Activated CD4-positive, alpha-beta T cell treated with anti-CD3 and anti-CD28 coated beads for 48 hours (primary cell): ENCODE measurements around the gene VSTM4.

Source experiments
- DNase-seq: peaks from one replicate; pipeline ENCODE4 v3.0.0-alpha.2; 2020

Gene VSTM4

DNA sequence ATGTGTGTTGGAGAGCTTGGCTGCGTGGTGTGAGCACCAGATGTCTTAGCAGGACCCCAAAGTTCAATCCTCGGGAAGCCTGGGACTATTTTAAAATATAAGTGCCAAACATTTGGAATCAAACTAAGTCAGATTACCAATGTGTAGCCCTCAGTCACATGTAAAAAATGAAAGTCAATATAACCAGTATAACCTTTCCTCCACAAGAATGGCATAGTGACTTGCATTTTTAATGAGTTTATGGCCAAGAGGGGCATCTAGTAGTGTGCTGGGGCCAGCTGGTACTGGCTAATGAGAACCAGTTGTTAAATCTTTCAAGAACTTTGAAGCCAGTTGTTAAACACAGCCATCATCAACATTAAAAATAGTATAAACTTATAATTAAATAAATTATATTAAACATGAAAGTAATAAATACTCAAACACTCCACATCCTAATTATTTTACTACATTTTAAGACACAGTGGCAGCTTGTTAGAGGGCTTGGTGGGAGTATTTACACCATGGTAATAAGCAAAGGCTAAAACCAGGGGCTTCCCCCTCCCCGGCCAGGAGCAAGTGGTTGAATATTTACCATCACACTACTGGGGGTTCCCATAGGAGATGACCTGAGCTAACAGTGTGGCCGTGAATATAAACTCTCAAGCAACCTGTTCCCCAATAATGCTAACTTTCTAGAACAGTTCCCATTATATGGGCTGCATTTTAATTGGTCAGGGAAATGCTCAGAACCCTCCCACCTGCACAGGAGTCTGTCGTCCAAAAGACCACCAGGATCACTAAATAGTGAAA is 26.4 kb upstream of the VSTM4 start:
- no peak for DNase-seq

DNA sequence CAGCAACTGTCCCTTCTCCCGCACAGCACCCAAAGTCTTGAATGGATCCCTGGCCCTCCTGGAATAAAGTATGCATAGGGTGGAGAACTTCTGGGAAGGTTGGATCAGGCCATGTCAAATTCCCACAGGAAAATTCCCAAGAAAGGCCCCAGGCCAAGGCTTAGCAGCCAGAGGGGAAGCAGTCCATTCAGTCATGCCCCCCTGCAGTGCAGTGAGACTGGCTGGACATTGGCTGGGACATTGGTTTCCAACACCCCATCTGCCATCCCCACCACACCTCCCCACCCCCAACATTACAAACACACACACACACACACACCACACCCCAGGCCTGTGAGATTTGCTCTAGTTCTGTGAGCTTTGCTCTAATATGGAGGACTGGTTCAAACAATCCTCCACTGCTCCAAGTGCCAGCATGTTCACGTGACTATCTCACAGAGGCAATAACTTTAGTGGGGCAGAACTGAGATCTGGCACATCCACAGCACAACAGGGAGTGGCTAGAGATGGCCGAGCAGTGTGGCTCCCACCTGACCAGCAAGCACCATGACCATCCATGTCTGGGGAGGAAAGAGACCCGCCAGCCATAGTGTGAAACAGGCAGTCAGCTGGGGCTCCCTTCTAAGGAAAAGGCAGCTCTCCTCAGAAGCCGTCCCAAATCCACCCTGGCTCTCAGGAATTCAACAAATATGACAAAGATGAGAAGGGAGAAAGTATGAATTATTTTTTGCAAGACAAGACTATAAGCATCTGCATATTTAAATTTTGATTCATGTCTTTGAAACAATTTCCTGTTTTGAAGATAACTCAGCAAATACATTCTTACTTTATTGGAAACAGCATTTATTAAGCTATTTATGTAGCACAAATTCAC is 25.2 kb upstream of the VSTM4 start:
- DNase-seq = no peak

DNA sequence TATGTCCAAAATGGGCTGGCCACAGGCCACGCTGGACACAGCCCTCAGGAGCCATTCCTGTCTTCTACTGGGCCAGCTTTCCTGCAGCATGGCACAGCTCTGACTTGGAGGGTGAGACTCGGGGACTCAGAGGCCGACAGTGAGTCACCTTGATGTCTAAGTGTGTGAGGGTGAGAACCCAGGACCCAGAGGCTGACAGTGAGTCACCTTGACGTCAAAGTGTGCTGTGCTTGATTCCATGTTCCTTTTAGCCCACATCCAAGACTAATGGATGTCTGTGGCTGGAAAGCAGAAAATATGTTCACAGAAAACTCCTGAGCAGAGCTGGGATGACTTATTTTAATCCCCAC is 24.5 kb upstream of the VSTM4 start:
- no peak for DNase-seq

- no peak for DNase-seq
Measured at GRCh38 chr10:49139028-49139845, 23.9 kb upstream of the VSTM4 start.

DNA sequence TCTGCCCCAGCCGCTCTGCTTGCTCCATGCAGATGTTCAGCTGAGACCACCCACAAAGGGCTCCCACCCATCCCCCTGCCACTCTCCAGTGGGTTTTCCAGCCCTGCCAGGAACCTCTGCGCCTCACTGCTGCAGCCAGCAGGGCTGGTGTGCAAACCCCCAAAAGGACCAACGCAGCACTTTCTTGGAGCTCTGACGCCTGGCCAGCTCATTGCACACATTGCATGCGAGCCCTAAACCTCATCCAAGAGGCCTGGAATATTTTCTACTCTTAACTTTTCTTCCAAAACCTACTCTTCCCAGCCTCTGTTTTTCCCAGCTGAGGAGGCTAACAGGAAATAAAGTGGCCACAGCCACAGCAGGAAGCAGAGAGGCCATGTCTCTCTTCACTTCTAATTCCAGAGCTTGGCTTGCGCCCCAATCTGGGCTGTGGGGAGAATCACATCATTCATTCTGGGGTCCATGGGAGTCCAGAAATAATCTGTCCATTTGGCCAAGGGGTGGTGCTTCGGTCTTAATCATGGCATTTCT is 23.1 kb upstream of the VSTM4 start:
- DNase-seq = no peak

- no peak for DNase-seq
Measured at GRCh38 chr10:49136525-49136924, 21.2 kb upstream of the VSTM4 start.

DNA sequence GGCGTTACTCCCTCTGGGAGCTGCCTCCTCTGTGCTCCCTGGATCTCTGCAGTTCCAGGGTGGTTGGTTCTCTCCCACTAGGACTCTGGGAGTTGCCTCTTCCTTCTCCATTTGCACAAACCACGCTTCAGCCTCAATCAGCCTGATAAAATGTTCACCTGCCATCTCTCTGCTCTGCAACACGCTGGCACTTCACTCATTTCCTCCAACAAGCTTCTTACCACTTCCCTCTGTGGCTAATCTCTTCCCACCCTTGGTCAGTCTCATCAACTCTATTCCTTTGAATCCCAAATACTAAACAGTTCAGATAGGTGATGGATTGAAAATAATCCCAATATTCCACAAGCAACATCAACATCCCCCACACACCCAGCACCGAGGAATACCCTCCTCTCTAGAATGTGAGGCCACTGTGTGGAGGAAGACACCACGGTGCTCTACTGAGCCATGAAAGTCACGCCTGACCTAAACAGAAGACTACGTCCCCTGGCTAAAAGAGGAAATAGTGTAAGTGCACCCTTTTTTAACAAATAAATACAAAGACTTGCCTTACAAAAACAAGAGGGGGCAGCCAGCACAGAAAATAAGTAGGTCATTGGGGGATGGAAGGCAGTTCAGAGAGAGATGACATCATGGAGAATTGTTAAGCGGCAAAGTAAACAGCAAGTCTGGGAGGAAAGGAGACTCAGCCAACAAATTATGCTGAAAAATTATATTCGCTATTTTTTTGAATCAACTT is 20.4 kb upstream of the VSTM4 start:
- no peak for DNase-seq

DNA sequence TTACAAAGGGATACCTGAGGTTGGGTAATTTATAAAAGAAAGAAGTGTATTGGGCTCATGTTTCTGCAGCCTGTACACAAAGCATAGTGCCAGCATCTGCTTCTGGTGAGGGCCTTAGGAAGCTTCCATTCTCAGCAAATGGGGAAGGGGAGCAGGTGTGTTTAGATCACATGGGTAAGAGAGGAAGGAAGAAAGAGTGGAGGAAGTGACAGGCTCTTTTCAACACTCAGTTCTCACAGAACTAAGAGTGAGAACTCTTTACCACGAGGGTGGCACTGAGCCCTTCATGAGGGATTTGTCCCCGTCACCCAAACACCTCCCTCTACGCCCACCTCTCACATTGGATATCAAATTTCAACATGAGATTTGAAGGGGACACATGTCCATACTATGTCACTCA is 19.0 kb upstream of the VSTM4 start:
- DNase-seq = no peak

GRCh38 chr10:49133706-49134248 is 18.5 kb upstream of the VSTM4 start, which contains the start of gene FAM170B:
FAM170B (minus strand) TSS chr10:49134021; CDS start chr10:49133918, 103 bp downstream.
- DNase-seq = no peak

GRCh38 chr10:49132362-49132737 is 17.0 kb upstream of the VSTM4 start:
- no peak for DNase-seq

DNA sequence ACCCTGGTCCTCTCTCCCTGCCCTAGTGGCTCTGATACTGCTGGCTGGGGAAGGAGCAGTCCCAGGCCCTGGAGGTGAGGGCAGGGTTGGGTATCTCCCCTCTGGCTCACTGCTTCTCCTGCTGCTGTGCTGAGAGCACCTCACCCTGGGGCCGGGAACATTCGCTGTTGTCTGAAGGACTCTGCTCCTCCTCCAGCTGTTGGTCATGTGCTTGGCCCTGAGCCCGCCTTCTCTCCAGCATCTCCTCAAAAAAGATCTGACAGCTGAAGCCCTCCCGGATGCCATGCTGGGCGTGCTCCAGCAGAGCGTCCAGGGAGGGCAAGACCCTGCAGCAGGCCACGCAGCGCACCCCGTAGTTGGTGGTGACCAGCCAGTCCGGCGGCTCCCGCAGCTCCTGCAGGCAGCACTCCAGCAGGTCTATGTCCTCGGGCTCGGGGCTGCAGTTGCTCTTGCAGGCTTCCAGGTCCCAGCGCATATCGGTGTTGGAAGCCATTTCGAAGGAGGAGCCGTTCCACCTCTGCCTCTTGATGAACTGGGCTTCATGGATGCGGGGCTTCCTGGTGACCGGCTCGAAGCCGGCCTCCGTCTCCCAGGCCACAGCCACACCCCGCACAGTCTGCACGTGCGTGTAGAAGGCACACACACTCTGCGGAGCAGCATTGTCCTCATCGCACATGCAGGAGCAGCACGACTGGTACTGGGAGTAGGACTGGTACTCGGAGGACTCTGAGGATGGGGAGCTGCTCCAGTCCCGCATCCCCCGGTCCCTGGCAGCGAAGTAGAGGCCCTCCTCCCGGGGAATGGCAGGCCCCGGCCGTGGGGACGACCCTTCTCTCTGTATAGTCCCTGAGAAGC is 16.4 kb upstream of the VSTM4 start:
- DNase-seq = no peak

DNA sequence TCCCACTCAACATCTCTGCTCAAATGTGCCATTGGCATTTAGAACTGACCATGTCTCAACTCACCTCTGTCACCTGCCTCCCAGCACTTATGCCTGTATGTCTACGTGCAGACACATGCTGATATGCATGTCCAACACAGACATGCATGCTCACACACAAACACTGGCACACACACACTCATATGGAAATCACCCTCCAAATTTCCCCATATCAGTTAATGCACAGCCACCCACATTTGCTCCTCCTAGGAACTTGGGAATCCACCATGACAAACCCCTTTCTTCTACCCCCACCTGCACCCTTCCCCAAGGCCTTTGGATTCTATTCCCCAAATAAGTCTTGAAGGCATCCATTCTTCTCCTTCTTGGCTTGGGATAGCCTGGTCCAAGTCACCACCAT is 14.1 kb upstream of the VSTM4 start:
- no peak for DNase-seq

GRCh38 chr10:49128854-49129253 is 13.5 kb upstream of the VSTM4 start:
- no peak for DNase-seq

GRCh38 chr10:49123981-49124950 is 8.9 kb upstream of the VSTM4 start:
- DNase-seq = no peak

GRCh38 chr10:49120911-49121310 is 5.6 kb upstream of the VSTM4 start:
- no peak for DNase-seq

- DNase-seq = no peak
Measured at GRCh38 chr10:49119746-49120145, 4.4 kb upstream of the VSTM4 start.

DNA sequence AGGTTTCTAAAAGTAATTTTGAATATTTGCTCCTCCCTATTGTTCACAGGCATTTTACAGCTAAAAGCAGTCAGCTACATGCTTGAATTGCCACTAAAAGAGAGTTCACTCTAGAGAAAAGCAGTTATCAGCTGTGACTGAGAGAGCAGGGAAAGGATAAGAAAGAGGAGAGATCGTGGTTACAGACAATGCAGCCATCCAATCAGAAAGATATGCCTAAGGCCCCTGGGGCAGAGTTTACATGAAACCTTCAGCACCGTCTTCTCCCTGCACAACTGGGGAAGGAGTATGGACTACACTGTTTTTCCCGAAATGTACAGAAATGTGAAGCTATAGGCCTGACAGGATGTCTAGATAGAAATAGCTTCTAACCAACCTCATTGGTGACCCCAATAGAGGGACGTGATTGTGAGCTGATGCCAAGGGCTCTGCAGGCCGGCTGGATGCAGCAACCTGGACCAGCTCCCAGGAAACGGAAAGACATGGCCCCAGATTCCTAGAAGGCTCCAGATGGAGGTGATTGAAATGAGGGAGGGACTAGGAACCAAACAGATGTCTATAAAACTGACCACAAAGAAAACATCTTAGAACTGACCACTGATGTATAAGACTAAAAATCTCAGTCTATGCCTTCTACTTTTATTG is 3.2 kb upstream of the VSTM4 start:
- DNase-seq = no peak

DNA sequence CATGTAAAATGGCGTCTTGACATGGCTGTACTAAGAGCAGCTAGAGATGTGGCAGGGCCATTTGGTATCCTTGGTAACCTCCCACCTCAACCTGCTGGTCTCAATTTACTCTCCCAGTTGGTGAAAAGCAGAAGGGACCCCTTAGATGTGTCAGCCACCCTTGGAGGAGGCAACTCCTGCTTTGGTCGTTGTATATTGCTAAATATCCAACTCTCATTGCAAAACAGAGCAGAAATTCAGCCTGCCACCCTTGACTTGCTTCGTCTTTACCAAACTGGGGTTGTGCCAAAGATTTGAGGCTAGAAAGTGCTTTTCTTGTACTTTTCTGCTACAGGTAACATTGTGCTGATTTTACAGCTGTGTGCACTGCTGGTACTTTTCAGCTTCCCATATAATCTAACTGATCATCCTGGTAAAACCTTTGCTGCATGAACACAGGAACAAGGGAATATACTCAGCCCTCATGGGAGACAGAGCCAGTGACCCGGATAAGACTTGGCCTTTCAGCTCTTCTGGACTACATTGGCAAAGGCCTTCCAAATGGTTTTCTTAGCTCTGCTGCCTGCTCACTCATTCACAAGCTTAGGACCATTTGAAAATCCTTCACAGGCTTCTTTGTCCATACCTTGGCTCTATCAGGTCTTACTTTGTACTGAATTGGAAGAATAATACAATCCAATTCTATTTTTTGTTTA is 2.2 kb upstream of the VSTM4 start:
- DNase-seq = no peak
